GM21381 (cell line): ENCODE measurements around the gene KIFC3.
"Not testable (repeated sequence)": the region's sequence is repeated elsewhere in the genome, so short reads cannot be mapped to it uniquely, and the experiment has no call there.

Source experiments
- ATAC-seq: cut with Tn5 transposase; IDR thresholded peaks from one replicate; pipeline ENCODE4 v1.9.1; 2021; ENCODE audit warnings: mild to moderate bottlenecking, moderate library complexity; ENCODE audit not compliant: unreplicated experiment

Gene KIFC3

DNA sequence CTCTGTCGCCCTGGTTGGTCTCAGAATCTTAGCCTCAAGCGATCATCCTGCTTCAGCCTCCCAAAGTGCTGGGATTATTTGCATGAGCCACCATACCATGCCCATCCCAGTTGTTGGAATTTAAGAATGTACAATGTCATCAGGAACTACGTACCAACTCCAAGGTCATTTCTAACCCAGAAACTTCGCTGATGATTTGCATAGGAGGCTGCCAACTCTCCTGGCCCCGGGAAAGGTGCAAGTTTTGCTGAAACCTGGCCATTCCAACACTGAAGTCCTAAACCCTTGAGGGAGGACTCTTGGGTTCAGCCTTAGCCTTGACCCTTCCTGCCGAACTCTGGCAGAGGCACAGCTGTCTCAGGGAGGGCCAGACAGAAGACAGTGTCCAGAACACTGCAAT lies 2.9 kb upstream of the KIFC3 start:
- ATAC-seq: no peak

DNA sequence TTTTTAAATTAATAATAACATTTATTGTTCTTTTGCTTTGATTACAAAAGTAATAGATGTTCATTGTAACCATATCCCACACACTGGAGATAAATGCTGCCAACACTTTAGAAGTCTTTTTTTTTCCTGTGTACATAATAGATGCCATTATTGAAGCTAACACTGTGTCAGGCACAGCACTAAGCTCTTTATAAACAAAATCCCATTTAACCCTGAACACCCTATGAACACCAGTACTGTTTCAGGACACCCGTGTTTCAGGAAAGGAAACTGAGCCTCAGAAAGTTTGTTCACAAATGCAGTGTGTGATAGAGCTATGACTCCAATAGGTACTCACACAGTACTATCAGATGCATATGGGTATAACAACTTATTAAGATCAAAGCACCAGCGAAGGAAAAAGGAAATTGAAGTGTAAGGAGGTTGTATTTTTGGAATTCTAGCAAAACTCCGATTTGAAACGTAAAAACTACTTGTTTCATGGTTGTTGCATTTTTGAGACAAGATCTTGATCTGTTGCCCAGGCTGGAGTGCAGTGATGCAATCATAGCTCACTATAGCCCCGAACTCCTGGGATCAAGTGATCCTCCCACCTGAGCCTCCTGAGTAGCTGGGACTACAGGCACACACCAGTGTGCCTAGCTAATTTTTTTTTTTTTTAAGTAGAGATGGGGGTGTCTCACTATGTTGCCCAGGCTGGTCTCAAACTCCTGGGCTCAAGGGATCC lies 2.0 kb upstream of the KIFC3 start:
- no peak for ATAC-seq

DNA sequence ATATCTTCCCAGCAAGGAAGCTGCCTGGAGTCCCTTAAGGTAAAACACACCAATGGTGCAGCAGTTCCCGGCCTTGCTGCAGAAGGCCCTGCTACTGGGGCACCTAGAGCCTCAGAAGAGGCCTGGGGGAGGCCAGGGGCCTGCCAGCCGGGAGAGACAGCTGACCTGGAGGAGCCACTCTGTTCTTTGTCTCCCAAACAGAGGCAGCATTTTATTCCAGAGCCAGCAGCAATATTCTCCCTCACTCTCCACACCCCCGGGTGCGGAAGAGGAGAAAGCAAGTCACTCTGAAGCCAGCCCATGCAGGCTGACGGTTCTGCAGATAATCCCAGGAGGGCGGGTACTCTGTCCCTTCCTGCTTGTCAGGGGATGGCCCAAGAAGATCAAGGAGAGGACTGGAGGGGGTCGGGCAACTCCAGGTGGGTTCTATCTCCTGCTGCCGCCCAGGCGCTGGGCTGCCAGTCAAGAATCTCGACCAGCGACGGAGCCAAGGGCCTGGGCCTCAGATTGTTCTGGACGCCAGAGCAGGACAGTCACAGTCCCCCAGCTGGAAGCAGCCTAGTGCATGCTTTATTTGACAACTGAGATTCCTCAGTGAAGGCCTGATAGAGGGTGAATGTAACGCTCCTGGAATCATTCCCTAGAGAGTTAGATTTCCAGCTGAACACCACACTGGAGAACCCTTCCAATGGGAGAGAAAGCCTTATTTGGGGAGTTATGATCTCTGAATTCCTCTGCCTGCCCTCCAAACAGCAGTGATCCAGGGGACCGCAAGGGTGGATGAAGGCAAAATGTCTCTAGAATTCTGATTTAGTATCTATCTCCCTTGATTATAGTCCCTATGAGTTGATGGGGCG lies 1.1 kb upstream of the KIFC3 start:
- no peak for ATAC-seq

DNA sequence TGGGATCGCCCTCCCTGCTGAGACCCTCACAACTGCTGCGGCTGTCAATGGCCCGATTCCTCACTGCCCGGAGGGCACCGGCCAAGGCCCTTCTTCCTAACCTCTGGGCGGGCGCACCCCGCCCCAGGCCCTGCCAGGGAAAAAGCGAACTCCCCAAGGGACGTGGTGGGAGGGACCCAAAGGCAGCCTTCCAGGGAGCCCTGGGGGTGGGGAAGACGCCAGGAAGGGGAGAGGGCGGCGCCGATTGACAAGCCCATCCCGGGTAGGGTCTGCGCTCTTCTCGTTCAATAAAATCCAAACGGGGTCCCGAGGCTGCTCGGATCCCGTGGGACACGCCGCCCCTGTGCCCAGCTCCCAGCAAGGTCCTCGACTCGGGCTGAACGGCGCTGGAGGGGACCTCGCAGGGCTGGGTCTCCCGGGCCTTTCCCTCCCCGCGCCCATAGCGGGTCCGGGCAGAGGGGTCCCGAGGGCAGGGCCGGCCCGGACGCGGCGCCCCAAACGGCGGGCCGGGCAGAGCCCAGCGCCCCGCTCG lies 416 bp downstream of the KIFC3 start:
- no peak for ATAC-seq

DNA sequence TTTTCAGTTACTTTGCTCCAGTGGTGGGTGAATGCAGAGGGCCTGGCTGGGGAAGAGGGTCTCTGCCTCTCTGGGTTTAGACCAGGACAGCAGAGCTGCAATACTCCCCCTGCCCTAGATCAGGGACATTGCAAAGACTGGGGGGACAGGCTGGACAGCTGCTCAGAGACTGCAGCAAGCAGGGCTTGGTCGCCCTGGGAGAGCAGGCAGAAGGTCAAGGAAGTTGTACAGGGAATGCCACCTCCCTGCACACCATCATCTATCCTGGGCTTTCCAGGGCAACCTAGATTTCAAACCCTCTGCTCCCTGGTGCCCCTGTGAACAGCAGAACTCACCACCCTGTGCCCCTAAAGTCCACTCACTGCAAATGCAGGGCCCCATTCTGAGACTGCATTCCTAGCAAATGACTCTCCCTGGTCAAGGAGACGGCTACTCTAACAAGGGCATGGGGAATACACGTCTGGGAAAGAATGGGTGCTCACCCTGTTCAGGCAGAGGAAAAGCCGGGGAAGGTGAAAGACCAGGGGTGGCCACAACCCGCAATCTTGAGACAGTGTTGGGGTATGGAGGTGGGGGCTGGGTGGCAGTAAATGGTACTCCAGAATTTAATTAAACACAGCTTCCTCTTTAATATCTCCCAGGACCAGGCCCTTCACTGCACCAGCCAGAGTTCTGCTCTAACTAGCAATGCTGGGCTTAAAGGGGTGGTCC lies 1.0 kb downstream of the KIFC3 start:
- no peak for ATAC-seq

DNA sequence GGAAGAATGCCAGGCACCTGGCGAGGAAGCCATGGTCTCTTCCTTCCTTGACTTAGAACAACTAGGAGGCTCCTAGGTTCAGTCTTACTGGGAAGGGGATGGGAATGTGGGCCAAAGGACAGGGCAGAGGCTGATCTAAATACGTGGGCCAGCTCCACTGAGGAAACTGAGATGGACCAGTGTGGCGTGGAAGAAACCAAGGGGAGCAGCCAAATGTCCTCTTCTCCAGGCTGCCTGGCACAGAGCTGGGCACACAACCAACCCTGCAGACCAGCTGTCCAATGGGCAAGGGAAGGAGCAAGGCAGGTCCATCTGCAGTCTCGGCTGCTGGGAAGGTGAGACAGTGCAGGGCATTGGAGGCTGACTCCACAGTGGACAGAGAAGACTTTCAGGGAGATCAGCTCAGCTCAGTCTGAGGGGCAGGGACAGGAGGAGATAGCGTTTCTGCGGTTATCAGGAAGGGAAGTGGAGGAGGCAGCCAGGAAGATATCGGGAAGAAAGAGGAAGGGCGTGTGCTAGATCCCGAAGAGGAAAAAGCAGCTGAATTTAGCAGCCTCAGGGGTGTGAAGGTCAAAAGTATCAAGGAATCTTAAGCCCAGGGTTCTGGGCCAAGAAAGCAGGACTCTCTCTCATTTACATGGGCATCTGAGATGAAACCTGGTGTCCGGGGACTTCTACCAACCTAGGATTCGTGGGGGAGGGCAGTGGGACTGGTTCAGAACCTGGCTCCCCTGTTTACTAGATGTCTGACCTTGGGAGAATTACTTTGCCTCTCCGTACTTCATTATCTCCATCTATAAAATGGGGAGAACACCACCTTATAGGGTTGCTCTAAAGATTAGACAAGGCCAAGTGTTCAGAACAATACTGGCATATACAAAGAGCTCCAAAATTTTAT lies 1.8 kb downstream of the KIFC3 start:
- no peak for ATAC-seq

DNA sequence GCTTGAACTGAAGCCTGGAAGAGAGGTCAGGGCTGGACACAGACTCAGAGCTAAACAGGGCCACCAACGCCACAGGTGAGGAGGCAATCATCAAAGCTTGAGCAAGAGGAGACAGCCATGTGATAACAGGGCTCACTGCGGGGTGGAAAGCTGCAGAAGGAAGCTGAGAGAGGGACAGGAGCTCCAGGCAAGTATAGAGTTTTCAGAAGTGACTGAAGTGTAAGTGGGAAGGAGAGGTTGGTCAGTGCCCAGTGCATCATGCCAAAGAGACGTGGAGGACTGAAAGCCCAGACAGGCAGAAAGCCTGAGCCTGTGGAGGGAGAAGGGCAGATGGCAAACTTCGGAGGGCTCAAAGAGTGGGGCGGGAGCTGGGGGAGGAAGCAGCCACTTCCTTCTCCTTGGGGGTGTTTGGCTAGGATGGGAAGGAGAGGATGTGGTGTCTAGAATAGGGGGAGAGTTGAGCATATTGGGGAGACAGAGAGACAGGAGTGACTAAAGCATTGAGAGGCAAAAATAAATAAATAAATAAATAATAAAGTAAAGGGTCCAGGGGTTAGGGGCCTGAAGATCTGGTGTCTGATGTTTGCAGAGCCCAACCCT lies 2.6 kb downstream of the KIFC3 start:
- no peak for ATAC-seq

DNA sequence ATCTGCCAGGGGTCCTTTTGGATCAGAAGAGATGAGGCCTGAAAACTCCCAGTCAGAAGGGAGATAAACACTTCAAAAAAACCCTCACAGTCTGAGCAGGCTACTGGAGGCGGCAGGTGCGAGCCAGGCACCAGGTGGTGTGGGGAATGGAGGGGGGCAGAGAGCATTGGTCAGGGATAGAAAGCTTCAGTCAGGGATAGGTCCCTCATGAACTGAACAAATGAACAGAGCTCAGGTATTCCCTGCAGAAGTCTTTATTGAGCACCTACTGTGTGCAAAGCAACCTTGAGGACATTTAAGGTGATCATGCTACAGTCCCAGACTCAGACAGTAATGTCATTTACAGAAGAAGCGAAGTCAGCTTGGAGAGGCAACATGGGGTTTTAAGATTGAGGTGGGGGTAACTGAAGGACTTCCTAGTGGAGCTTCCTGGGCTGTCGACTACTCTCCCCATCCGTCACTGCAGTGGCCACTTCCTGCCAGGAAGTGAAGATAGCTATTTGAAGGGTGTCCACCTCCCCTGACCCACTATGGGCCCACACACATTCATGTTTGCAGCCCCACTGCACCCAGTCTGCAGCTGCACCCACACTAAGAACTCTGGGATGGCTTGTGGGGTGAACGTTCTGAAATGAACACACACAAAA lies 3.2 kb downstream of the KIFC3 start:
- ATAC-seq: no peak

DNA sequence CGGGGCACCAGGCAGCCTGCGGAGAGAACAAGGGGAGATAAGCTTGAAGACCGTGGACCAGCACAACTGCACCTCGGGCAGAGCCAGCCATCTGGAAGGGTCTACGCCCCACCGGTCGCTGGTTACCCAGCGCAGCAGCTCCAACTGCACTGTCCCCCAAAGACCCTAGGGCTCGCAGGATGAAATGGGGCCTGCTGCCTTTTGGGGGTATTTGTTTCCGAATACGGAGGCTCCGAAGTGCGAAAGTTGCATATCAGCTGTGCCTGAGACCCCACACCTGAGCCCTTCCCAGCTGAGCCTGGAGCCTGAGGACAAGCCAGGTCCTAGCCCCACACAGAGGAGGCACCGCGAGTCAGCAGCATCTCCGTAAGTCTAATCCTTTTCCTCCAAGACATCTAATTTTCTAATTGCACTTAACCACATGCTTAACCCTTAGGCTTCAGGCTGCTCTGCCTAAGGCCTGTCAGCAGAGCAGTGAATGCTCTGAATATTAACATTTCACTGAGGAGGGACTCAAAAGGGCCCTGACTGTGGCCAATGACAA lies 4.0 kb downstream of the KIFC3 start:
- no peak for ATAC-seq

DNA sequence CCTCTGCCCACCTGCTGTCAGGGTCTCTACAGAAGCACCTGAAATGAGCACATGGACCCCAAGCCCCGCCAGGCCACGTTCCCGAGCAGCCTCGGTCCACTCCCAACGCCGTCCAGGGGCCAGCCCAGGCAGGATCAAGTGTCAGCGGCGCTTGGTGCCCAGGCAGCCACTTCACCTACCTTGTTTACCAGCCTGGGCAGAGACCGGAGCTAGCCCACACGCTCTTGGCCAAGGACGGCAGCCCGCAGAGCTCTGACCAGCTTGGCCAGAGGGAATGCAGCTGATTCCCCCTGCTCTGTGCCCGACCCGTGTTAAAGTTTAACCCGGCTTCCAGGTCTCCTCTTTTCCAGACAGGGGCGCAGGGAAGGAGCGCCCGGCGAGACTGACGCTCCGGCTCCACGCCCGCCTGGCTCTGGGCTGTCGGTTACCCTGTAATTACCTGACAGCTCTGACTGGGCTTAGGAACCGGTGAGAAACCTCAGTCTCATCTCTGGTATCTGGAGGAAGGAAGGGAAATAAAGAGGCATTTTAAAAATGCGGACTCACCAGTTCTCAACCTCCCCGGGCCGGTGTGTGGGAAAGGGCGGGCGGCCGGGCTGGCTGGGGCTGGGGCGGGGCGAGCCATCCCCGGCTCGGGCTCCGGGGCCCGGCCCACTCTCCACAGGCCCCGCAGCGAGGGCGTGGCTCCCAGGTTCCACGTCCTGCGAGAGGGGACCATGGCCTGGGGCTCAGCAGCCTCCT lies 4.6 kb downstream of the KIFC3 start:
- no peak for ATAC-seq

DNA sequence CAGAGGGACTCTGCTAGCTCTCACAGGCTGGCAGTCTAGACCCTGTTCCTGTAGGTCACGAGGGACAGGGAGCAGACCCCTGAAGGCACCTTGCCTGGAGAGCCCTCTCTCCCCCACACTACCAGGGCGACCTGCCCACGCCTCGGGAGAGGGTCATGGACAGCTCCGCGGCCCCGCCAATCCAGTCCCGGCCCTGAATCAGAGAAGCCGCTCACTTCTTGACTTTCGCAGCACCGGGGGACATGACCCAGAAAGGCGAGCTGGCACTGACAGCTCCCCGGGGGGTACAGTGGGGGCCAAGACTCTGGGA lies 5.1 kb downstream of the KIFC3 start:
- ATAC-seq: no peak

DNA sequence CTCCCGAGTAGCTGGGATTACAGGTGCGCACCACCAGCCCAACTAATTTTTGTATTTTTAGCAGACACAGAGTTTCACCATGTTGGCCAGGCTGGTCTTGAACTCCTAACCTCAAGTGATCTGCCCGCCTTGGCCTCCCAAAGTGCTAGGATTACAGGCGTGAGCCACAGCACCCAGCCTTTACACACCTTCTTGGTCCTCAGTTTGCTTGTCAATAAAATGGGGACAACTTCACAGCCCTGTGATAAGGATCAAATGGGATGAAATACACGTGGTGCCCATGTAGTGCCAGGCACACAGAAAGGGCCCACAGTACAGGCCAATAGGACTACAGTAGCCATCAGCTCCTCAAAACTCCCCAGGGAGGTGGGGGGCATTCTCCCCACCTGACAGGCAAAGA lies 6.3 kb downstream of the KIFC3 start:
- not testable (repeated sequence) for ATAC-seq

DNA sequence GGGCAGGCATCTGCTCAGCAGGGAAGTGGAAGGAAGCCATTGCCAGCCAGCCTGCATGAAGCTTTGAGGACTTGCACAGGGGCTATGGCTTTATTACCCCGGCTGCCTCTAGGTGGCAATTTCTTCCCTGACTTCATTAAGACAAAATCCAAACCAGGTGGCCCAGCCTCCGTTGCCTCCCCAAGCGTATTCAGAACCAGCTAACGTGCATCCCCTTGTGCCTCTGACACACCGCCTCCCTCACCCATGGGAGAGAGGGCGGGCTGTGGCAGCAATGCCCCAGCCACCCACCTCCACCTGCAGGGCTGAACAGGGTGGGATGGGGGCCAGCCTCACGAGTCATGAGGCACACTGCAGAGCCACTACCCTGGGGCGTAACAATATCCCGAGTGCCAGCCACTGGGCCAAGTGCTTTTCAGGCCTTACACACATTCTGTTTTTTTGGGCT lies 6.8 kb downstream of the KIFC3 start:
- ATAC-seq: no peak

DNA sequence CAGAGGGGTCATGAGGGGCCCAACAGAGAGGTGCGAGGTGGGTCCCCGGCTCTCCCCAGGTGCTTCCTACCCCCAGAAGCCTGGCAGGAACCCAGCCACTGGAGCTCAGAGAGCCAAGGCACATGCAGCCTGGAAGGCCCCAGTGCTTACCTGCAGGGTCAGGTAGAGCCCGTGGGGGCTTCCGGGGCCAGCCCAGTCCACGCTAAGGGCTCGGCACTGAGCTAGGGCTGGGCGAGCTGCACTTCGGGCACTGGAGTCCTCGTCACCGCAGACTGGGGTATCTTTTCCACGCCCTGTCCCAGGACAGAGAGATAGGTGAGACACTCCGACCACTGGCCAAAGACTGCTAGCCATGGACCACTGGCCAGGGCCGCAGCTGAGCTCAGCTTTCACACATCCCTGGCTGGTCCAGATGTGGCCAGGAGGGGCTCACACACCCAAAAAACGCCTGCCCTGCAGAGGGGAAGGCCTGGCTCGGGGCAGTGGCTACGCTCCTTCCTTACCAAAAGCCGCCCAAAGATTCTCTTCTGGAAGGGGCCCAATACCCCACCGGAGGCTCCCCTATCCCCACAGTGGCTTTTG lies 7.4 kb downstream of the KIFC3 start:
- no peak for ATAC-seq

DNA sequence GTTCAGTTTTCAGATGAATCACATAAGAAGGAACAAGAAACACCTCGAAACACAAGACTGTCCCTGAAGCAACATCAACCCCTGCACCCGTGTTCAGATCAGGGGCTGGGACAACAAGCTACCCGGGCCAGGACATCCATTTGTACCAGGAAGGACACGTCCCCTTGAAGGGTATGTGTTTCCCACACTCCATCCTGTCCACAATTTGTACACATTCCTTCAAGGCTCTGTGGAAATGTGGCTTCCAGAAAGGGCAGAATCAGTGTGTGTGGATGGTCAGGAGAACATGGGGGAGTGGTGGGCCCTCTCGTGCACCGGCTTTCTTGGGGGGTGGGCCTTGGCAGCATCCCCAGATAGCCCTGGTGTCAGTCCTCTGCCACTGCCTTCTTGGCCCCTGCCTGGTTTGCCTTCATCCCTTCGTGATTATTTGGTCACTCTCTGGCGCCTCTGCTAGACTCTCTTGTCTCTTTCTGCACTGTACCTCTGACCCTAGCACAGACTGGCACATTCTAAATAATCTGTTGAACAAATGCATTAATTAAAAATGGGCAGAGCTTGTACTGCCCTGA lies 10.3 kb downstream of the KIFC3 start:
- no peak for ATAC-seq

DNA sequence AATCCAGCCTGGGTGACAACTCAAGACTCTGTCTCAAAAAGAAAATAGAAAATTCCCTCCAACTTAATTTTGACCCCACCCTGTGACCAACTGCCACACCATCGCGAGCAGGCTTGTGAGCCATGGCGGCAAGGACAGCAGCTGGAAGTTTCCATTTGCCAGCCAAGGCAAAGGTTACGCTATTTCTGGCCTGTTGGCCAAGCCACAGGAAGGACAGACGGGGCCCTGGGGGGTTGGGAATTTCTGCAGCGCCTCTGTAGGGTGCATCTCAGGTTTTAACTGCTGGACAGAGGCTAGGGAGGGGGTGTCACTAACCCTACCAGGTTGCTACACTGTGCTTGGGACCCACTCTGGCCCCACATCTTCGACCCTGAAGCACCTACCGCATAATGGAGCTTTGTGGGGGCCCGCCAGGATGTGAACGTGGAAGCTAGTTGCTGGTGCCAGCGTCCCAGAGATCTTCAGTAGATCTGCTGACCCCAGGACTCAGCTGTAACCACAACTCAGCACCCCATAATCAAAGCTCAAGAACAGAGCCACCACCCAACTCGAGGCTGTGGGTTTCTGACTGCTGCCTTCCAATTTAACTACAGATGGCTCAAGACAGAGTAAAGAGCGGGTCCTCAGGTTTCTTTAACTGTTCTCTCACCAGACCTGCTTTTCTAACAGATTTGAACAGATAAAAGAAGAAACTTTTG lies 10.9 kb downstream of the KIFC3 start:
- ATAC-seq: no peak

DNA sequence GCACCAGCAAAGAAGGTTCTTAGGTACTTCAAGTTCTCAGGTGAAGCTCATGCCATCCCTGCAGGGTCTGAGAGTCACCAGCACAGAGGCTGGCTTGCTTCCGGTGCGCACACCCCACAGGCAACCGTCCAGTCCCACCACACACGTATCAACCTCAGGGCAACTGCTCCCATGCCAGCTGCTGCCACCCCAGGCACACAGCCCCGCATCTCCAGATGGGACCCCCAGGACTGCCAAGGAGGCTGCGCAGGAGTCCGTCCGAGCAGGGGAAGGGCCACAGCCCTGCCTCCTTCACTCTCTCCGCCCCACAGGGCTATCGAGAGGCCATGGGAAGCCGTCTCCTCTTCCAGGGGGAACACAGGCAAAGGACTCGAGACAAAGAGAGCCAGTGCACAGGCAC lies 13.3 kb downstream of the KIFC3 start:
- ATAC-seq: no peak
